Activated naive CD4-positive, alpha-beta T cell (primary cell): ENCODE results near the gene ZNF614.
"Not testable (repeated sequence)": the region's sequence is repeated elsewhere in the genome, so short reads cannot be mapped to it uniquely, and the experiment has no call there.

Experiments used
- DNase-seq, 4 experiments: peaks; one replicate each; lab custom pipeline; 2025; lab: John Stamatoyannopoulos, UW

Gene ZNF614

GRCh38 chr19:52028027-52028779 lies at the start of gene ZNF614:
Gene ZNF614, minus strand, starts transcription at chr19:52028379. Its CDS starts 2,634 bp downstream, at chr19:52025745.
- peak; percentile 48 to 76 (median 66) for DNase-seq

GRCh38 chr19:52070496-52070895 lies 42.3 kb upstream of the ZNF614 start:
- no peak for DNase-seq

- no peak for DNase-seq
Measured at GRCh38 chr19:52069653-52070052, 41.5 kb upstream of the ZNF614 start.

- no peak for DNase-seq
Measured at GRCh38 chr19:52066258-52066863, 38.2 kb upstream of the ZNF614 start.

GRCh38 chr19:52065399-52065798 lies 37.2 kb upstream of the ZNF614 start:
- DNase-seq: no peak

- not testable (repeated sequence) for DNase-seq
Measured at GRCh38 chr19:52056480-52056879, 28.3 kb upstream of the ZNF614 start.

- not testable (repeated sequence) for DNase-seq
Measured at GRCh38 chr19:52051736-52052135, 23.6 kb upstream of the ZNF614 start.

- DNase-seq: peak; percentile 45 to 75 (median 62)
Measured at GRCh38 chr19:52048555-52049501, 20.6 kb upstream of the ZNF614 start, which contains the start of gene ZNF432. Gene ZNF432, minus strand, starts transcription at chr19:52048838. Its CDS starts 1,970 bp downstream, at chr19:52046868.

- DNase-seq: no peak
Measured at GRCh38 chr19:52039169-52039568, 11.0 kb upstream of the ZNF614 start.

GRCh38 chr19:52034051-52034728 lies 6.0 kb upstream of the ZNF614 start:
- DNase-seq: no peak

GRCh38 chr19:52028780-52029123 lies 573 bp upstream of the ZNF614 start:
- DNase-seq: no peak

- not testable (repeated sequence) for DNase-seq
Measured at GRCh38 chr19:52026255-52026990, 1.8 kb downstream of the ZNF614 start.

GRCh38 chr19:52024478-52024877 lies 3.7 kb downstream of the ZNF614 start:
- not testable (repeated sequence) for DNase-seq

GRCh38 chr19:52022193-52022592 lies 6.0 kb downstream of the ZNF614 start:
- DNase-seq: no peak

GRCh38 chr19:52020506-52020905 lies 7.7 kb downstream of the ZNF614 start:
- no peak for DNase-seq

GRCh38 chr19:52010674-52011073 lies 17.5 kb downstream of the ZNF614 start:
- DNase-seq: no peak

GRCh38 chr19:52007806-52008557 lies 20.2 kb downstream of the ZNF614 start, which contains the start of gene ZNF615:
Gene ZNF615, minus strand, starts transcription at chr19:52008211. Its CDS starts 4,500 bp downstream, at chr19:52003711.
- DNase-seq: peak; percentile 72 to 81 (median 78)

- DNase-seq: no peak
Measured at GRCh38 chr19:52007451-52007805, 20.8 kb downstream of the ZNF614 start.

GRCh38 chr19:51994048-51994644 lies 34.0 kb downstream of the ZNF614 start:
- DNase-seq: no peak

GRCh38 chr19:51993422-51993821 lies 34.8 kb downstream of the ZNF614 start:
- no peak for DNase-seq
